Upper lobe of right lung (tissue), 1 donor: ENCODE data around the gene CYP26B1. TPM values are rescaled to one million over a fixed set of nuclear protein-coding genes. Genes with fewer than 3 reads are reported as not detected.

Source experiments
- ATAC-seq: fragments of 200-7000 bp; cut with Tn5 transposase; one replicate; pipeline ENCODE4 v1.9.1; 2020; ENCODE audit warnings: mild to moderate bottlenecking, moderate library complexity
- DNase-seq: peaks from one replicate; pipeline ENCODE4 v3.0.0-alpha.2; 2020
- H3K27ac ChIP-seq: fragments of 200-600 bp; one replicate; pipeline ENCODE4 v1.8.0; 2022
- H3K27me3 ChIP-seq: fragments of 200-600 bp; one replicate; pipeline ENCODE4 v1.8.0; 2022; ENCODE audit warnings: mild to moderate bottlenecking
- H3K36me3 ChIP-seq: fragments of 200-600 bp; one replicate; pipeline ENCODE4 v1.8.0; 2022
- H3K4me1 ChIP-seq: fragments of 200-600 bp; one replicate; pipeline ENCODE4 v1.8.0; 2022
- H3K4me3 ChIP-seq: fragments of 200-600 bp; one replicate; pipeline ENCODE4 v1.8.0; 2022; ENCODE audit warnings: mild to moderate bottlenecking
- H3K9me3 ChIP-seq: fragments of 200-600 bp; one replicate; pipeline ENCODE4 v1.8.0; 2022
- intact Hi-C: fragments of 100-400 bp; cut with DNase I; formaldehyde crosslinking; loops from one replicate; pipeline ENCODE4 v1.11.0; 2022
- total RNA-seq: library from RNA; stranded (reverse); fragmentation: NEBNext Ultra II Directional; extraction: Animal tissue kit (Norgen Biotek cat#: 25700); gene quantifications from one replicate; pipeline ENCODE4 v1.2.1, GENCODE V29; 2021
- TF ChIP-seq, protein P1 (sequence below): fragments of 200-600 bp; IDR thresholded peaks from one replicate; pipeline ENCODE4 v1.8.0; 2022; ENCODE audit warnings: antibody characterized with exemption
- donor health status: DM: no; HTN: yes; CAD: no; lungs with severe emphysema.

Gene CYP26B1
- total RNA-seq, 1 donor from 2014 or later = 3.8 TPM

- DNase-seq (peak; percentile 76), ATAC-seq (peak; percentile 62)
- H3K36me3 ChIP-seq = no peaks in the 10 kb centered on the region
- H3K27ac ChIP-seq = no peak overlapping the region
- peak overlapping the region; percentile 35 for H3K4me3 ChIP-seq
- intact Hi-C loops = loop anchor here (10.0 kb wide), 1 partner anchor 218 kb away; no protein-coding TSS in a partner anchor
- peaks cover 48% of the 10 kb centered on the region for H3K4me1 ChIP-seq
- H3K9me3 ChIP-seq = no peaks in the 10 kb centered on the region
- TF ChIP-seq, protein P1, sequence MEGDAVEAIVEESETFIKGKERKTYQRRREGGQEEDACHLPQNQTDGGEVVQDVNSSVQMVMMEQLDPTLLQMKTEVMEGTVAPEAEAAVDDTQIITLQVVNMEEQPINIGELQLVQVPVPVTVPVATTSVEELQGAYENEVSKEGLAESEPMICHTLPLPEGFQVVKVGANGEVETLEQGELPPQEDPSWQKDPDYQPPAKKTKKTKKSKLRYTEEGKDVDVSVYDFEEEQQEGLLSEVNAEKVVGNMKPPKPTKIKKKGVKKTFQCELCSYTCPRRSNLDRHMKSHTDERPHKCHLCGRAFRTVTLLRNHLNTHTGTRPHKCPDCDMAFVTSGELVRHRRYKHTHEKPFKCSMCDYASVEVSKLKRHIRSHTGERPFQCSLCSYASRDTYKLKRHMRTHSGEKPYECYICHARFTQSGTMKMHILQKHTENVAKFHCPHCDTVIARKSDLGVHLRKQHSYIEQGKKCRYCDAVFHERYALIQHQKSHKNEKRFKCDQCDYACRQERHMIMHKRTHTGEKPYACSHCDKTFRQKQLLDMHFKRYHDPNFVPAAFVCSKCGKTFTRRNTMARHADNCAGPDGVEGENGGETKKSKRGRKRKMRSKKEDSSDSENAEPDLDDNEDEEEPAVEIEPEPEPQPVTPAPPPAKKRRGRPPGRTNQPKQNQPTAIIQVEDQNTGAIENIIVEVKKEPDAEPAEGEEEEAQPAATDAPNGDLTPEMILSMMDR = no peak
- H3K27me3 ChIP-seq = peaks cover 56% of the 10 kb centered on the region
Observed at GRCh38 chr2:72142570-72143440, 4.9 kb downstream of the CYP26B1 start.

DNA sequence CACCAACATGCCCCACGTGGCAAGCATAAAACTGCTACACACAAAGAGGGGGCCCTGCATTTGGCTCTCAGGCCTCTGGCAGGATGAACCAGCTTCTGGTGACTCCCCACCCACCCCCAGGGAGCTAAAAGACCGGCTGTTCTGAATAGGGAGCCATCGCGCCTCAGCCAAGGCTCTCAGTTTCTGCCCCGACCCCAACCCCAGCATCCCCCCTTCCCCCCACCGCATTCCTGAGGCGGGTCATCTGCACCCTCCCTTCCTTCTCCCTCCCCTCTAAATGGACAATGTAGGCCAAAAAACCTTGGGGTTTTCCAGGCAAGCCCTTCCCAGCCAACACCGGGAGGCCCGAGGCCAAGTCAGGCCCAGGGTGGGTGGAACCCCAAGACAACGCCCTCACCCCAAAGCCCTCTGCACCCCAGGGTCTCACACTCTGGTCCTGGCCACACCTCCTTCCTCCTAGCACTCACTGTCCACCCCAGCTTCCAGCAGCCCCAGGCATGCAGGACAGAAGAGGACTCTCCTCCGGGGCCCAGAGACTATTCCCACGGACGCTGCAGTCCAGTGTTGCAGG lies 5.7 kb downstream of the CYP26B1 start:
- H3K27ac ChIP-seq = no peak overlapping the region
- intact Hi-C loops = loop anchor here (10.0 kb wide), 1 partner anchor 217 kb away; no protein-coding TSS in a partner anchor

DNA sequence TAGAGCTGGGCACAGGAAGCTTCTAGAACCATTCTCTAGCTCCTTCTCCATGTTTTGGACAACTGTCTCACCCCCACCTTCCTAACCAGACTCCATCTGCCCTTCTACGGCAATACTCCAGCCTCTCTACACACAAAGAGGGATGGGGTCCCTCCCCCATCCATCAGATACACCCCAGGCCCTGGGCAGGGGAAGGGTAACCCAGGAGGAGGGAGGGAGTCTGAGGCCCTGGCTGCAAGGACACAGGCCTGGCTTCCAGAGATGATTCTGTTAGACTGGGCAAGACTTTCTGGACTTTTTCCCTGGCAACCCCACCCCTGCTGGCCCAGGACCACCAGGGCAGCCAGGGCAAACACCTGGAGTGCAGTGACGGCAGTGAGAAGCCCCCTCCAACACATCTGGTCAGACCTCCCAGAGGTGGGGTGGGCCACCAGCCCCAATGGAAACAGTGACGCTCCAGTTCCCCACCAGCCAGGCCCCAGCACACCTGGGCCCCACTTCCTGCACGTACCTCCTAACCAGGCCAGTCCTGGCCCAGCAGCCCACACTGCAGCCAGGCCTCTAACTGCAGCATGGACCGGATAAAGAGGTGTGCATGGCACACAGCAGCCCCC lies 6.5 kb downstream of the CYP26B1 start:
- TF ChIP-seq, protein P1 = no peak
- Histone ChIP-seq H3K36me3 (no peaks in the 10 kb centered on the region), H3K27me3 (peaks cover 39% of the 10 kb centered on the region), H3K4me1 (peaks cover 36% of the 10 kb centered on the region), H3K4me3 (no peak overlapping the region), H3K9me3 (no peaks in the 10 kb centered on the region), H3K27ac (no peak overlapping the region)
- ATAC-seq (no peak), DNase-seq (peak; percentile 54)
- intact Hi-C loops = loop anchor here (10.0 kb wide), 1 partner anchor 216 kb away; no protein-coding TSS in a partner anchor

More for the DNA sequence above, 5.7 kb downstream of the CYP26B1 start:
- H3K4me3 ChIP-seq = no peak overlapping the region
- no peak for ATAC-seq
- no peaks in the 10 kb centered on the region for H3K9me3 ChIP-seq
- peak; percentile 39 for DNase-seq
- TF ChIP-seq, protein P1 = no peak
- peaks cover 48% of the 10 kb centered on the region for H3K27me3 ChIP-seq
- H3K4me1 ChIP-seq = peaks cover 40% of the 10 kb centered on the region
- no peaks in the 10 kb centered on the region for H3K36me3 ChIP-seq

DNA sequence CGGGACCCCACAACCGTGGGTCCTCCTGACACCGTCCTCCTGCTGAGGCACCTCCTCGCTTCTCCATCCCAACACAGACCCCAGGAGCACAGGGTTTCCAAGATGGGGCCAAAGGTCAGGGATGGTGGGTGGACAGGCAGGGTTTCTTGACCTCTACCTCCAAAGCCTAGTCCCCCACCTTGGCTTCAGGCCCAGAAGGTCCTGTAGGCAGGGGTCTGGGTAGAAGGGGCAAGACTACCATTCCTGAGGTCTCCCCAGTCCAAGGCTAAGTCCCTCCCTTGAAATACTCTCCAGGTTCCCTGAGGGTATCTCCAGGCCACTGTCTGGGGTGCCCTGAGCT lies 7.1 kb downstream of the CYP26B1 start:
- H3K4me3 ChIP-seq = no peak overlapping the region
- H3K4me1 ChIP-seq = peaks cover 33% of the 10 kb centered on the region
- no peaks in the 10 kb centered on the region for H3K9me3 ChIP-seq
- H3K36me3 ChIP-seq = no peaks in the 10 kb centered on the region
- H3K27ac ChIP-seq = no peak overlapping the region
- peaks cover 34% of the 10 kb centered on the region for H3K27me3 ChIP-seq
- ATAC-seq (no peak), DNase-seq (no peak)
- TF ChIP-seq, protein P1 = no peak
- intact Hi-C loops = loop anchor here (10.0 kb wide), 1 partner anchor 216 kb away; no protein-coding TSS in a partner anchor

- TF ChIP-seq, protein P1 = no peak
- H3K4me1 ChIP-seq = peaks cover 28% of the 10 kb centered on the region
- intact Hi-C loops = loop anchor here (10.0 kb wide), 1 partner anchor 215 kb away; no protein-coding TSS in a partner anchor
Observed at GRCh38 chr2:72139874-72140620, 7.6 kb downstream of the CYP26B1 start.

More at GRCh38 chr2:72139874-72140620, 7.6 kb downstream of the CYP26B1 start:
- DNase-seq = peak; percentile 60
- no peaks in the 10 kb centered on the region for H3K9me3 ChIP-seq
- H3K4me3 ChIP-seq = no peak overlapping the region
- no peak for ATAC-seq
- peaks cover 29% of the 10 kb centered on the region for H3K27me3 ChIP-seq
- no peaks in the 10 kb centered on the region for H3K36me3 ChIP-seq
- no peak overlapping the region for H3K27ac ChIP-seq
